Dedifferentiated amniotic fluid mesenchymal stem cell (primary cell): Measurements from ENCODE around the gene CHD5.
A peak's percentile ranks its signal among the peaks of the same experiment; 100 is the strongest.

Source experiments
- DNase-seq: peaks from one replicate; pipeline ENCODE4 v3.0.0-alpha.2; 2016; ENCODE audit errors: extremely low spot score

The CHD5 gene

DNA sequence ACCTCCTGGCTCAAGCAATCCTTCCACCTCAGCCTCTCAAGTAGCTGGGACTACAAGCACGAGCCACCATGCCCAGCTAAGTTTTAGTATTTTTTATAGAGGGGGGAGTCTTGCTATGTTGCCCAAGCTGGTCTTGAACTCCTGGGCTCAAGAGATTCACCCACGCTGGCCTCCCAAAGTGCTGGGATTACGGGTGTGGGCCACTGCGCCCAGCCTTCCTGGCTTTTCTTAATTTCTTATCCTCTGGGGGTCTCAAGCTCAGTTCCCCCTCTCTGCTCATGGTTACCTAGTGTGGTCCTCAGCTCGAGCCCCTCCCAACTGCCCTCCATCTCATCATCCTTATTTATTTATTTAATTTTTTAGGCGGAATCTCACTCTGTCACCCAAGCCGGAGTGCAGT lies 22.1 kb upstream of the CHD5 start:
- no peak for DNase-seq

DNA sequence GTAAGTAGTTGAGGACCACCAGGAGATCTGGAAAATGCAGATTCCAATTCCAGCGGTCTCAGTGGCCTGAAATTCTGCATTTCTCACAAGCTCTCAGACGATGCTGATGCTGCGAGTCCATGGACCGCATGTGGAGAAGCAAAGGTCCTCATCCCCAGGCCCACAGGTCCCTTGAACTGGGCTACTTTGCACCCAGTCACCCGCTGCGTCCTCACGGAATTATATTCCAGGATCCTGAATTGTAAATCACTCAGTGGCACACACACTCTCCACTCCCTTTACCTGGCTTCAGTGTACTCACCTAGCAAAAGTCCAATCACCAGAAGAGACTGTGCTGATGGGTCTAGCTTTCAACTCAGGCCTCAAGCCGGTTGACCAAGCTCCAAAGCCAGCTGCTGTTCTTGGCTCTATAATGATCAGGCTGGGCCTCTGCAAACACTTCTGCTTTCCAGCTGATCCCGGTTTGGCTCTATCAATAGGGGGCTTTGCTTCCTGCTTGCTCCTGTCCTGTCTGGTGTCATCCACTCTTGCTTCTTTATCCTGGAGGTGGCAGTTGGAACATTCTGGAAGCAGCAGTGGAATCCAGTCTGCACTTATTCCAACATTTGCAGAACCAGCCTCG lies 20.2 kb upstream of the CHD5 start:
- DNase-seq, result no peak

GRCh38 chr1:6199298-6200187 lies 19.4 kb upstream of the CHD5 start, which contains the start of gene RPL22:
TSS of gene RPL22 (minus strand) at chr1:6199595. CDS start at chr1:6199573, 22 bp downstream.
- peak; percentile 100 for DNase-seq

- DNase-seq, result no peak
These were observed 18.7 kb upstream of the CHD5 start for GRCh38 chr1:6198646-6199297.

DNA sequence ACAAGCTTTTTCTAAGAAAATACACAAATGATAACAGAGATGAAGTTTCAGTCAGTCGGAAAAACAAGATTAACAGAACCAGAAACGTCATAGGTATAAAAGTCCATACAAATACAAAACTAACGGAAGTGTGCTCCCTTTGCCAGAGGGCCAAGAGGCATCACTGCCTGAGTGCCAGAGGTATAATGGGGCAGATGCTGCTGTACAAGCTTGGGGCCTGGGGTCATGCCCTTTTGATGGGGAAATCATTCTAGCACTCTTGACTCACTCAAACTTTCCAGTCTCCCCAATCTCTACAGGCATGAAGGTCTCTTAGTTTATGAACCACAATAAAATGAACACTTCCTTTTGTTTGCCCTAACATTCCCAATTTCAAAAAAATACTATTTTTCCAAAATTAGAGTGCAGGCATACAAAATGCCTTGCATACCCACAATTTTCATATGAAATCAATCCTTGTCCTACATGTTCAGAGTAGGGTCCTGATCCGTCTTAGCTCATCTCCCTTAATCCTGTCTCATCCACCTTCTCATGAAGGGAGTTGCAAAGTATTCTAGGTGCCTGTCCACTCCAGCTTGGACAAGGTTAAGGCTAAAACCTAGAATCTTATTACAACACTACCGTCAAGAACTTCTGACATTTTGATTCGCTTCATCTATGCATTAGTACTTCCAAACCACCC lies 17.8 kb upstream of the CHD5 start:
- no peak for DNase-seq

- DNase-seq, result no peak
These were observed 11.8 kb upstream of the CHD5 start for GRCh38 chr1:6191968-6192367.

DNA sequence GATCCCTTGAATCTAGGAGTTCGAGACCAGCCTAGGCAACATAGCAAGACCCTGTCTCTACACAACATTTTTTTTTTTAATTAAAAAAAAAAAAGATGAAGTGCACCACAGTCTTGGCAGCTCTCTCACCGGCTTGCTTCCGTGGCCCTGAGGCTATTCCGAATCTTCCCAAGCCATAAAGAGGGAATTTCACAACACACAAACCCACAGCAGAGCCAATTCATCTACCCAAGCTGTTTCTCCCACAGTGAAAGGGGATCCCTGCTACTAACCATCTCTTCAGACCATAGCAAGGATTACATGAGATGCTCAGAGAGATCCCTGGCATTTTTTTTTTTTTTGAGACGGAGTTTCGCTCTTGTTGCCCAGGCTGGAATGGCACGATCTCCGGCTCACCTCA lies 8.3 kb upstream of the CHD5 start:
- no peak for DNase-seq

- no peak for DNase-seq
These were observed 5.7 kb upstream of the CHD5 start for GRCh38 chr1:6185635-6186382.

DNA sequence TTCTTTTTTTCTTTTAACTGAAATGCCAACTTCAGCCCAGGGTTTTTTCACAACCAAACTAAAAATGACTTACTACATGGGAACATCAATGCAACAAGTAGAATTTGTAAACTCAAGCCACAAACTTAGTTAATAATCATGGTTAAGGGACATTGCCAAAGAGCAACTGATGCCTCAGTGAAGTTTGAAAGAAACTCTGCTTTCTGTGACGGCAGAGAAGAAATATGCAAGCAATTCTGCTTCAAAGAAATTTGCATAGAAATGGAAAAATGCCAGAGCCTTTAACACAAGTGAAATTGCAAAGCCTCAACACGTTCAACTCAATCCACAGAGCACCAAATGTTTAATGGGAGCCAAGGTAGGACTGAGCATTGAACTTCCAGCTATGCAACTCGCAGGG lies 5.0 kb upstream of the CHD5 start:
- DNase-seq, result peak; percentile 86

GRCh38 chr1:6184083-6184783 lies 4.1 kb upstream of the CHD5 start:
- DNase-seq, result no peak

DNA sequence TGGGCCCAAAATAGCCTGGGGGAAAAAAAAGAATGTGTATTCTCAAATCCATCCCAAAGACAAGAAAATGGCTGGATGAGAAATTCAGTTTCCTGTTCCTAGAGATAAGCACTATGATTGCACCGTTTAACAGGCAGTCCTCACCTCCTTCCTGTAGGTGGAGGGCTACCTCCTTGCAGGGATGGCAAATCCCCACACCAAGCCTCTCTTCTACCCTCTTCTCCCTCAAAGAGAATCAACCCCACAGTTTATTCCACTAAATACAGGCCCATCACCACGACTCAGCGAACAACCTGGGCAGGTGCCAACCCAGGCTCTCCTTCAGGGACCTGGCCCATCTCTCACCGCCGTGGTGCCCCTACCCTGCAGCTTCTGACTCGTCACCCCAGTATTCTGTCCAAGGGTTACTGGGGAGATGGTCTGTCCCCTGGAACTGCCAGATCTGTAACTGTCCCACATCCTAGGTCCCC lies 3.4 kb upstream of the CHD5 start:
- no peak for DNase-seq

- DNase-seq, result no peak
These were observed 1.2 kb upstream of the CHD5 start for GRCh38 chr1:6181347-6181770.

DNA sequence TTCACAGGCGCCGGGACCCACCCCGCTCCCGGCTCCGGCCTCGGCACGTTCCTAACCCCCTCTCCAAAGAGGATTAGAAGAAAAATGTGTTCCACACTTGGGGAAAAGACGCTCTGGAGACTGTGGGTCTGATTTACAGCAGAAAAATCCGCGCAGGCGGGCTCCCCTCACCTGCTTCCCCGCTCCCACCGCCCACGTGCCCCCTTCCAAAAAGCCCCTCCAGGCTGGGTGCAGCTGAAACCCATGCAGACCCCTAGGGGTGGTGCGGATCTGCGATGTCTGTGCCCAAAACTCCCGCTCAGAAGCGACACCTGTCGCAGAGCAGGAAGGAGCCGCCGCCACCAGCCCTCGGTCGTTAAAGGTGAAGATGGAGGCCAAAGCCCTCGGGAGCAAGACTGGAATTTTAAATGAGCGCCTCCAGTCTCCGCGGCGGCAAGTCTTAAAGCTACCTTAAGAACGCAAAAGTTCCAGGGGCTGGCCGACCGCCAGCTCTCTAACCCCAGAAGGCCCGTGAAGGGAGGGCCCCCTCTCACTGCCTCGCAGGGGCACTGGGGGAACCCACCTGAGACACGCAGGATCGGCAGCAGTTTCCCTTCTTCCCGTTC lies 688 bp upstream of the CHD5 start:
- DNase-seq, result no peak

DNA sequence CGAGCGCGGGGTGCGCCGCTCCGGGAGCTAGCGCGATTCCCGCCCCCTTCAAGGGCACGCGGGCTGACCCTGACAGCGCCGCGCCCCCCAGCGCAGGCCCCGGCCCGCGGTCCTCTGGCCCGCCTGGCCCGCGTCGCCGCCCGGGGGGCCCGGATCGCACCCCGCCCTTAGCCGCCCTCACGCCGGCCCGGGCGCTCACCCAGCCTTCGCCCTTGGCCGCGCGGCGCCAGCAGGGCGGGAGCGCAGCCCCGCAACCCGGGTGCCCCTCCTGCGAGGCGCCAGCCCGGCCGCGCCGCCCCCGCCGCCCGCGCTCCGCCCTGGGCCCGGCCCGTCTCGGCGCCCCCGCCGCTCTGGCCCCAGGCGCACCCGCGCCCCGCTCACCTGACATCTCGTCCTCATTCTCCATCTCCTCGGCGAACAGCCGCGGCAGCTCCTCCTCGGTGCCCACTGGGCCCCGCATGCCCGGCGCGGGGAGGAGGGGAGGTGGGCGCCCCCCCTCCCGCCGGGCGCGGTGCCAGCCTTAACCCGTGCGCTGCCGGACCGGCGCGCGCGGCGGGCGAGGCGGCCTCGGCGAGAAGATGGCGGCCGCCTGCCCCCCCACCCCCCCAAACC lies 451 bp downstream of the CHD5 start:
- no peak for DNase-seq

DNA sequence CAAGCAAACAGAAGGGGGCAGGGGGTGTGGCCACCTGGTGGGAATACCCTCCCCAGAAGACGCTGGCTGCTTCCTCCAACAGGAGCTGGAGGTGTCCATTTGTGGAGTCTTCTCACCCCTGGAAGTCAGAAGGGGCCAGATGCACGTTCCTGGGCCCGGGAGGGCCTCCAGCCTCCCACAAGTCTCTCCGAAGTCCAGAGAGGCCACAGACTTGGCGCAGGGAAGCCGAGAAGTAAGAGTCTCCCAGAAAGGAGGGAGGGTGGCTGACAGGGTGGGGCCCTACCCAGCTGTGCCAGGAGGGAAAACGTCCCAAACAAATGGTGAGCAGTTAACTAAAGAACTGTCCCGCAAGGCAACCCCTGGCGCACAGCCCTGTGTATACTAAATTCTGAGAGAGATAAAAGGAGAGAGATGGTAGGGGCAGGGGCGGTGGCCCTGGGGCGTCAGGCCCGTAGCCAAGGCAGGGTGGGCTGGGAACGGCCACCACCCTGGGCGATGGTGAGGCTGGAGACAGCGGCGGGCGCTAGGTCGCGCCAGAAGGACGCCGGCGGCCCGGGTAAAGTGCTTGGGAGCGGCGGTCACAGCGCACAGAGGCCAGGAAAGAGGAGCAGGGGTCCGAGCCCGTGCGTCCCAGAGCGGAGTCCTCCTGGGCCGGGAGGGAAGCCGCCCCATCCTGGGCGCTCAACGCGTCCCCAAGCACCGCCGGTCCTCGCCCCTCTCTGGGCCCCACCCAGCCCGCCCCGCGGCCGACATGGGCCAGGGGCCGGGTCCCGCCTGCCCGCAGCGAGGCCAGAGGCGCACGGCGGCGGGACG lies 1.2 kb downstream of the CHD5 start:
- no peak for DNase-seq

GRCh38 chr1:6177681-6178380 lies 2.3 kb downstream of the CHD5 start:
- no peak for DNase-seq

DNA sequence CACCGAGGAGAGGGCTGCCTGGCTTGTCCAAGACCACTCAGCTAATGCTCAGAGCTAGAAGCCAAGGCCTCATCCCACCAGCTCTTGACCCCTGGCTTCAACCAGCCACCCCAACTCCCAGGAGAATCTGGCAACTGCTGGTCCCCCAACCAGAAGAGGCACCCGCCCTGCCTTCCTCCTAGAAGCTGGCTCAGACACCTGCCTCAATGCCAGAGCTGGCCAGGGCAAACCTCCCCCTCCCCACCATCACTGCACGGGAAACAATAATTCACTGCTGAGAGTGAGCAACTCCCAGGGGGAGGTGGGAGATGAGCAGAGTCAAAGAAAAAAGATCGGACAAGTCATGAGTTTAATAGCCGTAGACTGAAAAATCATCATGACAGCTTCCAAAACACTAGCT lies 3.3 kb downstream of the CHD5 start:
- DNase-seq, result no peak

DNA sequence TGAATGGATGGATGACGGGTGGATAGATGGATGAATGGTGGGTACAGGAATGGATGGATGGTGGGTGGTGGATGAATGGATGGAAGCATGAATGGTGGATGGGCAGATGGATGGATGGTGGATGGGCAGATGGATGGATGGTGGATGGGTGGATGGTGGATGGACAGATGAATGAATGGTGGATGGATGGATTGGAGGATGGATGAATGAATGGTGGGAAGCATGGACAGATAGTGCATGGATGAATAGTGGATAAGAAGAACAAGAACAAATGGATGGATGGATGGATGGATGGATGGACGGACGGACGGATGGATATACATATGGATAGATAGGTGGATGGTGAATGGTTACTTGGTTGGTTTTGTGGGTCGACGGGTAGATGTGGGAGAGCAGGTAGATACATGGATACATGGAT lies 4.7 kb downstream of the CHD5 start:
- no peak for DNase-seq
